H1 (cell line): Measurements from ENCODE around the gene LPCAT3. TPM values are rescaled to one million over a fixed set of nuclear protein-coding genes. Genes with fewer than 3 reads are reported as not detected.
"Not testable (repeated sequence)": the region's sequence is repeated elsewhere in the genome, so short reads cannot be mapped to it uniquely, and the experiment has no call there.

Experiments
- CTCF ChIA-PET: fragments of 300-600 bp; sonication (Branson Sonifier 250); formaldehyde crosslinking; loops from one replicate; lab custom pipeline; 2021; ENCODE audit not compliant: partially characterized antibody; lab: Charles Lee
- POLR2A ChIA-PET: fragments of 300-600 bp; sonication (Branson Sonifier 250); formaldehyde crosslinking; loops from one replicate; lab custom pipeline; 2021; ENCODE audit warnings: inconsistent platforms; ENCODE audit not compliant: partially characterized antibody; lab: Charles Lee
- DNase-seq, 2 experiments: peaks; one replicate each; pipeline versions ENCODE4 v3.0.0 to v3.0.0-alpha.2; 2010 to 2022; ENCODE audit warnings: low spot score in 2 of 2, low read depth in 1 of 2, mixed read lengths in 1 of 2
- FAIRE-seq: peaks from 2 replicates; lab custom pipeline; 2011; peaks lifted over from hg19 to GRCh38; lab: Jason Lieb, UNC
- H2AFZ ChIP-seq: 2 replicates; pipeline ENCODE4 v1.8.1; 2012; ENCODE audit warnings: low read length, inconsistent platforms
- H2AK5ac ChIP-seq: 2 replicates; pipeline ENCODE4 v1.6.1; 2013; ENCODE audit warnings: low read depth, low read length
- H2BK120ac ChIP-seq: replicated peaks from 2 replicates; pipeline ENCODE3; 2013; ENCODE audit warnings: low read depth, low read length, inconsistent platforms
- H2BK12ac ChIP-seq: 2 replicates; pipeline ENCODE4 v1.6.1; 2013; ENCODE audit warnings: low read depth, low read length
- H2BK15ac ChIP-seq: 2 replicates; pipeline ENCODE4 v1.6.1; 2013; ENCODE audit warnings: low read length
- H2BK20ac ChIP-seq: 2 replicates; pipeline ENCODE4 v1.6.1; 2013; ENCODE audit warnings: low read length
- H2BK5ac ChIP-seq: 2 replicates; pipeline ENCODE4 v1.6.1; 2013; ENCODE audit warnings: low read depth, low read length
- H3K14ac ChIP-seq: 2 replicates; pipeline ENCODE4 v1.6.1; 2013; ENCODE audit warnings: inconsistent platforms; ENCODE audit not compliant: insufficient read length
- H3K18ac ChIP-seq: 2 replicates; pipeline ENCODE4 v1.6.1; 2013; ENCODE audit warnings: low read length; ENCODE audit errors: extremely low read depth
- H3K23ac ChIP-seq: 2 replicates; pipeline ENCODE4 v1.6.1; 2013; ENCODE audit warnings: inconsistent platforms; ENCODE audit not compliant: insufficient read length
- H3K23me2 ChIP-seq: 2 replicates; pipeline ENCODE4 v1.6.1; 2013; ENCODE audit warnings: low read depth, low read length
- H3K27ac ChIP-seq: 2 replicates; pipeline ENCODE4 v1.6.1; 2011; ENCODE audit warnings: low read depth, low read length, inconsistent platforms
- H3K27me3 ChIP-seq, 4 experiments: replicated peaks in 1 of 4; 1 replicate in 1 of 4; 2 replicates in 3 of 4; pipeline versions ENCODE4 v1.6.1 to v1.8.1; 2011 to 2013; ENCODE audit warnings: low read length in 3 of 4, mild to moderate bottlenecking in 3 of 4, inconsistent platforms in 2 of 4, mixed read lengths in 2 of 4, moderate library complexity in 1 of 4; ENCODE audit not compliant: control insufficient read depth in 3 of 4, insufficient read depth in 3 of 4; ENCODE audit errors: extremely low read depth in 1 of 4
- H3K36me3 ChIP-seq, 4 experiments: 2 replicates each; pipeline versions ENCODE4 v1.6.1 to v1.8.1; 2011 to 2013; ENCODE audit warnings: mild to moderate bottlenecking in 4 of 4, low read length in 3 of 4, moderate library complexity in 2 of 4, control low read depth in 1 of 4, inconsistent platforms in 1 of 4; ENCODE audit not compliant: insufficient read depth in 4 of 4, control insufficient read depth in 2 of 4
- H3K4ac ChIP-seq: replicated peaks from 2 replicates; pipeline ENCODE3; 2013; ENCODE audit warnings: low read length, low read depth, mixed read lengths, inconsistent platforms; ENCODE audit not compliant: insufficient read length
- H3K4me1 ChIP-seq, 4 experiments: replicated peaks in 1 of 4; 1 replicate in 1 of 4; 2 replicates in 3 of 4; pipeline versions ENCODE4 v1.6.1 to v1.8.1; 2011 to 2013; ENCODE audit warnings: low read length in 3 of 4, inconsistent platforms in 2 of 4, mixed read lengths in 1 of 4; ENCODE audit not compliant: insufficient read depth in 4 of 4, control insufficient read depth in 3 of 4
- H3K4me2 ChIP-seq, 2 experiments: 2 replicates each; pipeline versions ENCODE4 v1.6.1 to v1.8.1; 2011 to 2013; ENCODE audit warnings: low read depth in 2 of 2, low read length in 2 of 2, control low read depth in 1 of 2, inconsistent platforms in 1 of 2, mild to moderate bottlenecking in 1 of 2; ENCODE audit not compliant: insufficient read depth in 1 of 2
- H3K4me3 ChIP-seq, 4 experiments: fragments of 200-600, 300-600 bp in 1 of 4; sonication (generic), shearing (Covaris generic), sonication (Bioruptor Twin) in 1 of 4; 2 replicates each; pipeline versions ENCODE4 v1.5.1 to v1.8.1; 2011 to 2016; ENCODE audit warnings: low read length in 4 of 4, low read depth in 3 of 4, control low read depth in 2 of 4, inconsistent platforms in 2 of 4, mild to moderate bottlenecking in 2 of 4, mixed read lengths in 1 of 4, moderate library complexity in 1 of 4; ENCODE audit not compliant: insufficient read depth in 2 of 4; ENCODE audit errors: extremely low read depth in 1 of 4
- H3K56ac ChIP-seq: replicated peaks from 2 replicates; pipeline ENCODE3; 2013; ENCODE audit warnings: low read depth, mild to moderate bottlenecking, mixed read lengths, low read length, inconsistent platforms; ENCODE audit not compliant: insufficient read length
- H3K79me1 ChIP-seq: 2 replicates; pipeline ENCODE4 v1.6.1; 2013; ENCODE audit warnings: low read depth, low read length, control low read depth
- H3K79me2 ChIP-seq, 2 experiments: 2 replicates each; pipeline versions ENCODE4 v1.6.1 to v1.8.1; 2012 to 2013; ENCODE audit warnings: low read length in 2 of 2, mild to moderate bottlenecking in 2 of 2, inconsistent platforms in 1 of 2; ENCODE audit not compliant: insufficient read depth in 2 of 2, control insufficient read depth in 1 of 2
- H3K9ac ChIP-seq, 4 experiments: replicated peaks in 1 of 4; 1 replicate in 1 of 4; 2 replicates in 3 of 4; pipeline versions ENCODE4 v1.6.1 to v1.8.1; 2011 to 2013; ENCODE audit warnings: low read depth in 3 of 4, low read length in 3 of 4, control low read depth in 2 of 4, mild to moderate bottlenecking in 2 of 4, moderate library complexity in 2 of 4, inconsistent platforms in 1 of 4; ENCODE audit errors: extremely low read depth in 1 of 4
- H3K9me3 ChIP-seq, 2 experiments: 2 replicates each; pipeline versions ENCODE4 v1.6.1 to v1.8.1; 2012 to 2013; ENCODE audit warnings: mild to moderate bottlenecking in 2 of 2, moderate library complexity in 2 of 2, control low read depth in 1 of 2, inconsistent platforms in 1 of 2, low read depth in 1 of 2, low read length in 1 of 2, mixed read lengths in 1 of 2; ENCODE audit not compliant: insufficient read depth in 2 of 2
- H4K20me1 ChIP-seq, 2 experiments: replicated peaks in 1 of 2; 2 replicates each; pipeline versions ENCODE3 to v1.8.1; 2011 to 2013; ENCODE audit warnings: inconsistent platforms in 2 of 2, low read length in 2 of 2, mild to moderate bottlenecking in 1 of 2; ENCODE audit not compliant: insufficient read depth in 2 of 2, control insufficient read depth in 1 of 2
- H4K5ac ChIP-seq: 2 replicates; pipeline ENCODE4 v1.6.1; 2013; ENCODE audit warnings: low read length, low read depth, mixed read lengths, inconsistent platforms; ENCODE audit not compliant: insufficient read length
- H4K8ac ChIP-seq: 2 replicates; pipeline ENCODE4 v1.8.0; 2013; ENCODE audit warnings: mild to moderate bottlenecking, moderate library complexity, low read length, inconsistent platforms; ENCODE audit not compliant: insufficient read depth; ENCODE audit errors: extremely low read depth
- H4K91ac ChIP-seq: replicated peaks from 2 replicates; pipeline ENCODE3; 2013; ENCODE audit warnings: low read length, mixed read lengths, inconsistent platforms; ENCODE audit not compliant: insufficient read length
- WGBS, 2 experiments: shearing (Covaris generic) in 1 of 2; methylation state at CpG; one replicate each; pipeline versions ENCODE4 v1.1.6 to v1.1.7; 2013 to 2015; ENCODE audit warnings: low lambda C conversion rate in 2 of 2, mixed read lengths in 2 of 2, inconsistent platforms in 1 of 2, low coverage in 1 of 2, missing lambda C conversion rate in 1 of 2; ENCODE audit not compliant: insufficient replicate concordance in 2 of 2, insufficient coverage in 1 of 2, insufficient read length in 1 of 2; ENCODE audit errors: extremely low coverage in 1 of 2, missing lambda C conversion rate in 1 of 2; 5-methylcytosine and 5-hydroxymethylcytosine counted together
- polyA plus RNA-seq, 7 experiments: library from polyadenylated mRNA; depleted of rRNA in 3 of 7; stranded (reverse) in 5 of 7; unstranded in 2 of 7; fragments of >200 nt in 5 of 7; fragments of 200-250 nt in 2 of 7; gene quantifications; 1 replicate in 5 of 7; 2 replicates in 1 of 7; 4 replicates in 1 of 7; pipeline versions ENCODE4 v1.2.1 to v1.2.3, GENCODE V29; 2011 to 2013; ENCODE audit warnings: missing spikeins in 2 of 7, mixed read lengths in 2 of 7
- total RNA-seq: library from RNA; stranded (reverse); fragmentation: NEBNext Ultra II Directional; extraction: Animal tissue kit (Norgen Biotek cat#: 25700); gene quantifications from 2 replicates; pipeline ENCODE4 v1.2.1, GENCODE V29; 2021

Gene LPCAT3
- total and polyA plus RNA-seq, 2 of the 8 experiments (the other 6 are each of a cell fraction or from before 2014, with no cell fraction given), result 55.8 to 70.4 TPM

DNA sequence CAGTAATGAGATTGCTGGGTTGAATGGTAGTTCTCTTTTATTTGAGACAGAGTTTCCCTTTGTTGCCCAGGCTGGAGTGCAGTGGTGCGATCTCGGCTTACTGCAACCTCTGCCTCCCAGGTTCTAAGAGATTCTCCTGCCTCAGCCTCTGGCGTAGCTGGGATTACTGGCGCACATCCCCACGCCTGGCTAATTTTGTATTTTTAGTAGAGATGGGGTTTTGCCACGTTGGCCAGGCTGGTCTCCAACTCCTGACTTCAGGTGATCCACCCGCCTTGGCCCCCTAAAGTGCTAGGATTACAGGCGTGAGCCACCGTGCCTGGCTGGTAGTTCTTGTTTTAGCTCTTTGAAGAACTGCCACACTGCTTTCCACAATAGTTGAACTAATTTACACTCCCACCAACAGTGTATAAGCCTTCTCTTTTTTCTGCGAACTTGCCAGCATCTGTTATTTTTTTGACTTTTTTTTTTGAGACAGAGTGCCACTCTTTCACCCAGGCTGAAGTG, 31.2 kb upstream of the LPCAT3 start:
- H3K14ac ChIP-seq, H2BK5ac ChIP-seq, H2BK120ac ChIP-seq, H2BK15ac ChIP-seq, H2AFZ ChIP-seq, H4K20me1 ChIP-seq, H3K9me3 ChIP-seq, H3K27ac ChIP-seq, H3K36me3 ChIP-seq, H2BK20ac ChIP-seq, H3K4ac ChIP-seq, H3K18ac ChIP-seq, H4K8ac ChIP-seq, H3K4me3 ChIP-seq, H2BK12ac ChIP-seq, H2AK5ac ChIP-seq, H3K79me2 ChIP-seq, H3K4me2 ChIP-seq, FAIRE-seq, H3K27me3 ChIP-seq, H3K23ac ChIP-seq, H3K4me1 ChIP-seq, DNase-seq, H3K79me1 ChIP-seq, H3K56ac ChIP-seq, H3K23me2 ChIP-seq, H4K5ac ChIP-seq, H3K9ac ChIP-seq, H4K91ac ChIP-seq: not testable (repeated sequence)
- POLR2A ChIA-PET, result interaction anchor here (1.2 to 4.1 kb wide), 2 partner anchors 53 to 105 kb away, joined by 3 to 9 read pairs; partner anchors contain the start of genes C12orf57 and RNU7-1
- CTCF ChIA-PET, result interaction anchor here (0.7 to 3.2 kb wide), 4 partner anchors 11 to 100 kb away, joined by 3 to 11 read pairs (median 4); partner anchors contain the start of genes C1RL and C1S
- WGBS, 2 experiments, result 85% methylated on average over 10 of the region's 10 CpGs; no CpG with 5 or more reads in 1 of the 2 experiments
